Neural crest cell (in vitro differentiated cells): ENCODE measurements around the gene OR52D1. TPM values are rescaled to one million over a fixed set of nuclear protein-coding genes. Genes with fewer than 3 reads are reported as not detected.

Source experiments
- DNase-seq: peaks from one replicate; pipeline ENCODE4 v3.0.0; 2021; ENCODE audit warnings: low read depth, mixed read lengths, low spot score
- H3K27ac Mint-ChIP-seq: one replicate; pipeline ENCODE4 v1.8.0; 2021; ENCODE audit warnings: mild to moderate bottlenecking, mixed read lengths; ENCODE audit not compliant: unreplicated experiment
- H3K27me3 Mint-ChIP-seq: 2 replicates; pipeline ENCODE4 v1.8.0; 2021; ENCODE audit warnings: low read depth, mild to moderate bottlenecking, mixed read lengths
- H3K36me3 Mint-ChIP-seq: 2 replicates; pipeline ENCODE4 v1.8.0; 2021; ENCODE audit warnings: low read depth, mild to moderate bottlenecking, mixed read lengths
- H3K4me1 Mint-ChIP-seq: 2 replicates; pipeline ENCODE4 v1.8.0; 2021; ENCODE audit warnings: mixed read lengths
- H3K4me3 Mint-ChIP-seq: one replicate; pipeline ENCODE4 v1.8.0; 2021; ENCODE audit warnings: mild to moderate bottlenecking, mixed read lengths
- H3K9me3 Mint-ChIP-seq: 2 replicates; pipeline ENCODE4 v1.8.0; 2021; ENCODE audit warnings: mixed read lengths
- CTCF ChIP-seq: fragments of 200-600 bp; sonication (generic); conservative IDR thresholded peaks from 2 replicates; pipeline ENCODE4 v1.5.0; 2021; ENCODE audit warnings: antibody characterized with exemption, mild to moderate bottlenecking
- total RNA-seq: library from RNA; stranded (reverse); gene quantifications from 2 replicates; pipeline ENCODE4 v1.2.1, GENCODE V29; 2021

Gene OR52D1
- total RNA-seq, 1 donor from 2014 or later: not detected

GRCh38 chr11:5509803-5510202 is 21.3 kb downstream of the OR52D1 start, which contains the start of gene UBQLN3:
Gene UBQLN3, minus strand, starts transcription at chr11:5509957. Its CDS starts 399 bp downstream, at chr11:5509558.
- TF ChIP-seq CTCF: no peak
- H3K4me1 Mint-ChIP-seq: no peaks in the 10 kb centered on the region
- no peak within 1 kb of the TSS for H3K27ac Mint-ChIP-seq

GRCh38 chr11:5514841-5515240 is 26.4 kb downstream of the OR52D1 start:
- H3K4me1 Mint-ChIP-seq: no peaks in the 10 kb centered on the region
- H3K4me3 Mint-ChIP-seq: no peak overlapping the region
- no peak for TF ChIP-seq CTCF
- peaks cover 2% of the 10 kb centered on the region for H3K27me3 Mint-ChIP-seq
- H3K9me3 Mint-ChIP-seq: no peaks in the 10 kb centered on the region
- no peak overlapping the region for H3K27ac Mint-ChIP-seq
- H3K36me3 Mint-ChIP-seq: no peaks in the 10 kb centered on the region
- DNase-seq: no peak

More at GRCh38 chr11:5509803-5510202, 21.3 kb downstream of the OR52D1 start, which contains the start of gene UBQLN3:
- Mint-ChIP-seq H3K36me3 (no peaks in the 10 kb centered on the region), H3K9me3 (no peaks in the 10 kb centered on the region), H3K27me3 (peaks cover 2% of the 10 kb centered on the region), H3K4me3 (no peak within 1 kb of the TSS)
- no peak for DNase-seq

- Mint-ChIP-seq H3K27ac (no peak within 1 kb of the TSS), H3K4me3 (no peak within 1 kb of the TSS), H3K27me3 (no peaks in the 10 kb centered on the region), H3K4me1 (no peaks in the 10 kb centered on the region), H3K9me3 (no peaks in the 10 kb centered on the region), H3K36me3 (no peaks in the 10 kb centered on the region)
- DNase-seq: no peak
- TF ChIP-seq CTCF: no peak
Measured at GRCh38 chr11:5516599-5516998, 28.1 kb downstream of the OR52D1 start, which contains the start of gene UBQLNL. Gene UBQLNL, minus strand, starts transcription at chr11:5516699. Its CDS starts 258 bp downstream, at chr11:5516441.

GRCh38 chr11:5521540-5521939 is 33.1 kb downstream of the OR52D1 start:
- H3K36me3 Mint-ChIP-seq: no peaks in the 10 kb centered on the region
- H3K4me3 Mint-ChIP-seq: no peak overlapping the region
- H3K27me3 Mint-ChIP-seq: no peaks in the 10 kb centered on the region
- no peaks in the 10 kb centered on the region for H3K9me3 Mint-ChIP-seq
- no peak for DNase-seq
- TF ChIP-seq CTCF: no peak
- no peak overlapping the region for H3K27ac Mint-ChIP-seq
- H3K4me1 Mint-ChIP-seq: no peaks in the 10 kb centered on the region

GRCh38 chr11:5522308-5522707 is 33.8 kb downstream of the OR52D1 start:
- no peak for DNase-seq
- no peak overlapping the region for H3K4me3 Mint-ChIP-seq
- no peaks in the 10 kb centered on the region for H3K4me1 Mint-ChIP-seq
- no peaks in the 10 kb centered on the region for H3K36me3 Mint-ChIP-seq
- no peaks in the 10 kb centered on the region for H3K27me3 Mint-ChIP-seq
- no peak overlapping the region for H3K27ac Mint-ChIP-seq
- TF ChIP-seq CTCF: no peak
- no peaks in the 10 kb centered on the region for H3K9me3 Mint-ChIP-seq
